HG03060 (cell line): ENCODE results near the gene TRIM16.
"Not testable (repeated sequence)": the region's sequence is repeated elsewhere in the genome, so short reads cannot be mapped to it uniquely, and the experiment has no call there.

ENCODE experiments used
- ATAC-seq: cut with Tn5 transposase; IDR thresholded peaks from one replicate; pipeline ENCODE4 v1.9.1; 2021; ENCODE audit warnings: low read depth, moderate number of reproducible peaks; ENCODE audit not compliant: unreplicated experiment

Gene TRIM16

GRCh38 chr17:15683824-15684478 is at the start of gene TRIM16:
TRIM16 (minus strand) TSS chr17:15684311; CDS start chr17:15651609, 32,702 bp downstream.
- ATAC-seq, result peak; percentile 42

- ATAC-seq, result not testable (repeated sequence)
Measured at GRCh38 chr17:15733174-15733789, 49.2 kb upstream of the TRIM16 start.

- ATAC-seq, result not testable (repeated sequence)
Measured at GRCh38 chr17:15731900-15732299, 47.8 kb upstream of the TRIM16 start, which contains the start of gene TBC1D26. TBC1D26 (plus strand) TSS chr17:15732283; CDS start chr17:15735349, 3,066 bp downstream.

GRCh38 chr17:15730535-15730934 is 46.4 kb upstream of the TRIM16 start:
- ATAC-seq, result not testable (repeated sequence)

GRCh38 chr17:15716601-15717563 is 32.8 kb upstream of the TRIM16 start:
- ATAC-seq, result not testable (repeated sequence)

GRCh38 chr17:15708879-15709278 is 24.8 kb upstream of the TRIM16 start:
- not testable (repeated sequence) for ATAC-seq

GRCh38 chr17:15704813-15705212 is 20.7 kb upstream of the TRIM16 start:
- not testable (repeated sequence) for ATAC-seq

- not testable (repeated sequence) for ATAC-seq
Measured at GRCh38 chr17:15704239-15704638, 20.1 kb upstream of the TRIM16 start.

- ATAC-seq, result not testable (repeated sequence)
Measured at GRCh38 chr17:15699937-15700336, 15.8 kb upstream of the TRIM16 start.

- peak; percentile 94 for ATAC-seq
Measured at GRCh38 chr17:15699413-15699924, 15.4 kb upstream of the TRIM16 start, which contains the start of gene ZNF286A. ZNF286A (plus strand) TSS chr17:15699752; CDS start chr17:15700330, 578 bp downstream.

GRCh38 chr17:15698967-15699366 is 14.9 kb upstream of the TRIM16 start:
- ATAC-seq, result not testable (repeated sequence)

- ATAC-seq, result not testable (repeated sequence)
Measured at GRCh38 chr17:15687494-15687893, 3.4 kb upstream of the TRIM16 start.

- not testable (repeated sequence) for ATAC-seq
Measured at GRCh38 chr17:15683135-15683534, 976 bp downstream of the TRIM16 start.

GRCh38 chr17:15675991-15676390 is 8.1 kb downstream of the TRIM16 start:
- ATAC-seq, result not testable (repeated sequence)

- ATAC-seq, result not testable (repeated sequence)
Measured at GRCh38 chr17:15674640-15675039, 9.5 kb downstream of the TRIM16 start.

- not testable (repeated sequence) for ATAC-seq
Measured at GRCh38 chr17:15669526-15669925, 14.6 kb downstream of the TRIM16 start.

GRCh38 chr17:15663691-15664090 is 20.4 kb downstream of the TRIM16 start:
- ATAC-seq, result no peak

GRCh38 chr17:15663176-15663575 is 20.9 kb downstream of the TRIM16 start:
- no peak for ATAC-seq

- ATAC-seq, result no peak
Measured at GRCh38 chr17:15662681-15663080, 21.4 kb downstream of the TRIM16 start.

- ATAC-seq, result no peak
Measured at GRCh38 chr17:15660077-15660476, 24.0 kb downstream of the TRIM16 start.
